Effector CD8-positive, alpha-beta T cell (primary cell): ENCODE measurements around the gene TSPAN9.
"Not testable (repeated sequence)": the region's sequence is repeated elsewhere in the genome, so short reads cannot be mapped to it uniquely, and the experiment has no call there.

ENCODE experiments used
- DNase-seq: peaks from one replicate; lab custom pipeline; 2025; lab: John Stamatoyannopoulos, UW

TSPAN9 gene

GRCh38 chr12:3044141-3044630 is 33.0 kb upstream of the TSPAN9 start:
- no peak for DNase-seq

GRCh38 chr12:3045494-3045893 is 31.7 kb upstream of the TSPAN9 start:
- no peak for DNase-seq

DNA sequence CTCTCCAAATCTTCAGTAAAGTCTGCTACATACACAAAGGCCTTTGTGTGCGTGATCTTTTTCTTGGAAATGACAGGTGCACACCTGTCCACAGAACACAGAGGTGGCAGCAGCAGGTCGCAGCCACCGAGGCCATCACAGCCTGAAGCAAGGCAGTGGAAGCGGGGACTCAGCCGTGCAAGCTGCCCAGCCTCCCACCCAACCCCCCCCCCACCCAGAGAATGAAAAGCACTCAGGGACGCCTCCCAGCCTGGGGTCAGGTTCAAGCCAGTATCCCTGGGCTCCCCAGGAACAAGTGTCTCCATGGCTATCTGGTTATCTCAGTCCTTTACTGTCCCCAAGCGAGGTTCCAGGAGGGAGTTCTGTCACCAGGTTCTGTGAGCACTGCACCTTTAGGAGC is 31.2 kb upstream of the TSPAN9 start:
- DNase-seq, result no peak

DNA sequence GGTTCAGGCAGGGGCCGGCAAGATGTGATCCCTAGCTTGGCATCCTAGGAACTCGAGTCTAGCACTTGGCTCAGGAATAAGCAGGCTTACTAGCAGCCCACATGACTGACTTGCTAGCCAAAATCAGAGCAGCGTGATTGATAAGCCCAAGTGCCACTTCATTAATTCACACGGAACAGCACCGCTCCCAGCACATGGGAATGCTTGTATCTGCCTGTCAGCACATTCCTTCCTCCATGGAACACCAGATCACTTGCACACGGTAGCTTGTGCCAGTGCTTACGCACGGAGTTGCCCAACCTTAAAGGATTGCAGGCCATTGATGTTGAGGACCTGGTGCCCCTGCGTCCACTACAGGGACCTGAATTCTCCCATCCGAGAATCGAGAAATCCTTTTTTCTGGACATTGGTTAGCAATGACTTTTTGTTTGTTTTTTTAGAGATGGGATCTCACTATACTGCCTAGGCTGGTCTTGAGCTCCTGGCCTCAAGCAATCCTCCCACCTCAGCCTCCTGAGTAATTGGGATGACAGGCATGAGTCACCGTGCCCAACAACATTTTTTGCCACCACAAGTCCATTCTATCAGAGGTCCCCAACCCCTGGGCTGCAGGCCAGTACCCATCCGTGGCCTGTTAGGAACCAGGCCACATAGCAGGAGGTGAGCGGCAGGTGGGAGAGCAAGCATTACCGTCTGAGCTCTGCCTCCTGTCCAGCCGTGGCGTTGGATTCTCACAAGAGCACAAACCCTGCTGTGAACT is 30.6 kb upstream of the TSPAN9 start:
- no peak for DNase-seq

- DNase-seq, result no peak
Observed at GRCh38 chr12:3047961-3048360, 29.2 kb upstream of the TSPAN9 start.

DNA sequence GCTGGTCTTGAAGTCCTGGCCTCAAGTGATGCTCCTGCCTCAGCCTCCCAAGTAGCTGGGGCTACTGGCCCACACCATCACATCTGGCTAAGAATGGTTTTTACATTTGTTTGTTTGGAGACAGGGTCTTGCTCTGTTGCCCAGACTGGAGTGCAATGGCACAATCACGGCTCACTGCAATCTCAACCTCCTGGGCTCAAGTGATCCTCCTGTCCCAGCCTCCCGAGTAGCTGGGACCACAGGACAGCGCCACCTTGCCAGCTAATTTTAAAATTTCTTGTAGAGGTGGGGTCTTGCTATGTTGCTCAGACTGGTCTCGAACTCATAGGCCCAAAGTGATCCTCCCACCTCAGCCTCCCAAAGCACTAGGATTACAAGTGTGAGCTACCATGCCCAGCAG is 28.6 kb upstream of the TSPAN9 start:
- no peak for DNase-seq

DNA sequence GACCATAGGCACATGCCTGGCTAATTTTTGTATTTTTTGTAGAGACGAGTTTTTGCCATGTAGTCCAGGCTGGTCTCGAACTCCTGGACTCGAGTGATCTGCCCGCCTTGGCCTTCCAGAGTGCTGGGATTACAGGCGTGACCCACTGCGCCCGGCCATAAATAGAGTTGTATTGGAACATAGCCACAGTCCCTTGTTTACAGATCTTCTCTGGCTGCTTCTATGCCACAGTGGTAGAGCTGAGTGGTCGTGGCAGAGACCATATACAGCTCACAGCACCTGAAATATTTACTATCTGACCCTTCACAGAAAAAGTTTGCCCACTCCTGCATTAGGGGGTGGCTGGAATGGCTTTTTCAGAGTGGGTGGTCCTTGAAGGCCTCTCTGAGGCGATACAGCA is 28.0 kb upstream of the TSPAN9 start:
- DNase-seq, result no peak

- DNase-seq, result no peak
Observed at GRCh38 chr12:3049611-3050249, 27.4 kb upstream of the TSPAN9 start.

- DNase-seq, result no peak
Observed at GRCh38 chr12:3054374-3054773, 22.8 kb upstream of the TSPAN9 start.

GRCh38 chr12:3055026-3055703 is 22.0 kb upstream of the TSPAN9 start:
- DNase-seq, result no peak

DNA sequence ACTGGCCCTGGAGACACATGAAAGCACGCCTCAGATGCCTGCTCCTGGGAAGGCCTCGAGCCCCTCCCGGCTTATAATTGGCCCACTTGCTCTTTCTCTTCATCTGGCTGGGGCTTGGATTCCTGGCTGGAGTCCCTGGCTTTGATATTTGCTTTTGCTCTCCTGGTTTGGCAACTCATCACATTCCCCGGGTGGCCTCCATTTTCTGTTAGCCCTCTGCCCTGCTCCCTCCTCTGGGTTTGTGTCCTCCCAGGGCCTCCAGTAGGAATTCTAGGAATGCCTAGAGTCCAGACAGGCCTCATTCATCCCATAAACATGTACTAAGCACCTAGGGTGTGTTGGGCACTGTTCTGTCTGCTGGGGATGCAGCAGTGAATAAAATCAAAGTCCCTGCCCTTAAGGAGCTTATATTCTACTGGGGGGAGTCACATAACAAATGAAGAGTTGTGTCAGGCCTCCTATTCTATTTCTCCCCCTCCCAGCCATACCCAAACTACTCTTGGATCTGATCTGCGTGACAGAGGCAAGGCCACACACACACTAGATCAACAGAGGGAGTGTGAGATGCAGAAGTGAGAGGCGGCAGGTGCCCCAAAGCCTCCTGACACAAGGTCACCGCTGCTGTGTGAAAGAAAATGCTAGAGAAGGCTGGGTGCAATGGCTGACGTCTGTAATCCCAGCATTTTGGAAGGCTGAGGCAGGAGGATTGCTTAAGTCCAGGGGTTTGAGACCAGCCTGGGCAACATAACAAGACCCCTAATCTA is 21.3 kb upstream of the TSPAN9 start:
- DNase-seq, result no peak

GRCh38 chr12:3061059-3061458 is 16.1 kb upstream of the TSPAN9 start:
- DNase-seq, result no peak

DNA sequence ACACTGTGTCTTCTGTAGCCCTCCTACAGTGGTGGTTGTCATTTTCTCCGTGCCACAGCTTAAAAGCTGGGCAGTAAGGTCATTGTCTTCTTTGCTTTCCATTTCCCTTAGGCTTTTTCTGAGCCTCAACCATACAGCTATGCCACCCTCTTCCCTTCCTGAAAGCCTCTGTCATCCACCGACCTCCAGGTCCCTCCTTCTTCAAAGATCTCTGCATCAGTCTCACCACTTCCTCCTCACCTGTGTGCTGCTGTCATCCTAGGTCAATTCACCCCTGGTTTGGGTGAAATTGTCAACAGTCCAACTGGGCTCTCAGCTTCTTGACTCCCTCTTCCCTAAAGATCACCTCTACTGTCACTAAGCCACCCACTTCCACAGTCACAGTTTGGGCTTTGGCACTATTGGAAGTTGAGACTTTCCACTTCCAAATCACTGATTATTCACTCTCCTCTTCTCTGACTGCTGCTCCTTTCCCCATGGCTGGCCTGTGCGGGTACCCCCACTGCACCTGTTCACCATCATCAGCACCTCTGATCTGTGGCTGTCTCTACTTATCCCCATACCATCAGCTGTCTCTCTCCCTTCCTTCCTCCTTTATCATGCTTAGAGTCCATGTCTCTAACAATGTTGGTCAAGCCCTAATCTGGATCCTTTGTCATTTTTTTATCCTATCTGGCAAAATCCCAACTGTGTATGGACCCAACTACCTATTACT is 15.5 kb upstream of the TSPAN9 start:
- DNase-seq, result no peak

- DNase-seq, result no peak
Observed at GRCh38 chr12:3065300-3065699, 11.9 kb upstream of the TSPAN9 start.

- DNase-seq, result not testable (repeated sequence)
Observed at GRCh38 chr12:3065846-3066245, 11.3 kb upstream of the TSPAN9 start.

DNA sequence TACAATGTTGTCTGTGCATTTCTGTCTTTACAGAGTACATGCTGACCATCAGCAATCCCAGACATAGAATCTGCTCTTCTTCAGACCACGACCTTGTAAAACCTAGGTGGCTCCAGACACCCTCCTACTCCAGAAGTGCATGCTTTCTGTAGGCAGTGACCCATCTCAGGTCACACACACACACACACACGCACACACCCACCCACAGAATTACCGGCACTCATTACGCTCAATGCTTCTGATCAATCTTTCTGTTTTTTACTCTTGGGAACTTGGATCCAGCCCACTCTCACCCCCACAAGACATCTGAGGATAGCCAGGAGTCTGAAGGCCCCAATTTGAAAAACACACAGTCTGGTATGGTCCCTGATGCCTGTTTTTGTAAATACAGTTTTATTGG is 7.5 kb upstream of the TSPAN9 start:
- no peak for DNase-seq

DNA sequence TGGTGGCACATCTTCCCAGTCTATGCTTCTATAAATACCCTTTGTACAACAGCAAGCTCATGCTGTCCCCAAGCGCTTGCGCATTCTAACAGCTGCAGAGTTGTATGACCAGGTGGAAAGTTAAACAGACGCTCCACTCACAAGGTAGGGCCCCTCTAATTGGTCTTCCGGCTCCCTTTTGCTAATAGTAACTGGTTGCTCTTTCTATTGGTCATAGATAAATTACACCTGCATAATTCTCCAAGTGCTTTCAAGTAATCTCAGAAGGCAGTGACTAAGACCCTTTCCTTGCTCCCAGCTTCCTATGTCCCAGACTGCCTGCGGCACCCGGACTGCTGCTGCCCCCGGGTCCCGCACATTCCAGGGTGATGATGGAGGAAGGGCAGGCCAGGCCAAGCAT is 6.1 kb upstream of the TSPAN9 start:
- DNase-seq, result no peak

GRCh38 chr12:3071710-3072109 is 5.5 kb upstream of the TSPAN9 start:
- no peak for DNase-seq

DNA sequence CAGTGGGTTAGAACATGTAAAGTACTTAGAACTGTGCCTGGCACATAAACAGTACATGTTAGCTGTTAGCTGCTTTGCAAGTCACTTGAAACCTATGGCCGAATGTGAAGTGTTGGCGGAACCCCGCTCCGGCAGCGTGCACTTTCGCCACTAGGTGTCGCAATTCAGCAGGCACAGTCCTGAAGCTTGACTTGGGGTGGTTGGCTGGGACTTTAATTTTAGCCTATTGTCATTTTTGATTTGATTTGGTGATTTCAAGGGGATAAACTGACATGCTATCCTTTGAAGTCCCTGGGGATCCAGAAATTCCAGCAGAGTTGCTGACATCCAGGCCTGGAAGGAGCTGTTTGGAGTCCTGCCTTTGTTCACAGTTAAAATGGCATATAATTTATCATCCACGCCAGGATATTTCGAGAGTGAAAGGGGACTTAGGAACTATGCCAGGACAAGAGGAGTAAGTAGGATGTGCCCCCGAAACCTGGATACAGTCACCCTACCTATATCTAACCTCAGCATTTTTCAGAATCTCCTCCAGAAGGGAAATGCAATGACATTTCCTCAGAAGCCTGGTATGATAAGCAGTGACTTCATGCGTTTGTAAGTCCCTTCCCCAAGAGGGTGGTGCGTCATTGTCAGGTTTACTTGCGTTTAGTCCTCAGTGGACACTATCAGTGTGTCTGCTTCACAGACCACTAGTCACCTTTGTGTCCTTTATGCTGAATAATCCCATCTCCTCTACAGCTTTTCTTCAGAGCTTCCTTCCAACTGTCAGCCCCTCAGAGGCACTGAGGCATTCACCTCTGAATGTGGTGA is 3.5 kb upstream of the TSPAN9 start:
- DNase-seq, result peak; percentile 68

- no peak for DNase-seq
Observed at GRCh38 chr12:3075315-3075714, 1.9 kb upstream of the TSPAN9 start.
